Colonic mucosa (tissue), 4 donors: ENCODE results near the gene MBD6. TPM values are rescaled to one million over a fixed set of nuclear protein-coding genes. Genes with fewer than 3 reads are reported as not detected.

ENCODE experiments used
- DNase-seq: peaks from one replicate; pipeline ENCODE4 v3.0.0-alpha.2; 2020
- H3K27ac ChIP-seq: fragments of 200-600 bp; one replicate; pipeline ENCODE4 v1.8.0; 2021
- H3K27me3 ChIP-seq: fragments of 200-600 bp; one replicate; pipeline ENCODE4 v1.8.0; 2021
- H3K36me3 ChIP-seq: fragments of 200-600 bp; one replicate; pipeline ENCODE4 v1.8.0; 2021
- H3K4me1 ChIP-seq: fragments of 200-600 bp; one replicate; pipeline ENCODE4 v1.8.0; 2021; ENCODE audit warnings: mild to moderate bottlenecking
- H3K4me3 ChIP-seq: fragments of 200-600 bp; one replicate; pipeline ENCODE4 v1.8.0; 2021
- H3K9ac ChIP-seq, 2 donors: one replicate each; pipeline ENCODE4 v1.7.0; 2013; ENCODE audit warnings: control low read depth in 2 of 2, low read depth in 2 of 2, low read length in 2 of 2
- H3K9me3 ChIP-seq: fragments of 200-600 bp; one replicate; pipeline ENCODE4 v1.8.0; 2021
- CTCF ChIP-seq: fragments of 200-600 bp; IDR thresholded peaks from one replicate; pipeline ENCODE4 v1.8.0; 2022; ENCODE audit warnings: antibody characterized with exemption, mild to moderate bottlenecking
- intact Hi-C: fragments of 100-400 bp; cut with DNase I; formaldehyde crosslinking; loops from one replicate; pipeline ENCODE4 v1.14.1; 2022
- total RNA-seq, 2 donors: library from RNA; stranded (reverse); fragmentation: NEBNext Ultra II Directional in 1 of 2; extraction: Animal tissue kit (Norgen Biotek cat#: 25700) in 1 of 2; gene quantifications; one replicate each; pipeline ENCODE4 v1.2.1, GENCODE V29; 2021
- donor health status: healthy.
- donor health status: DM: no; HTN: no; CAD: no.
- donor health status: DM: no; HTN: no; CAD: no.

MBD6 gene
- total RNA-seq, 2 donors from 2014 or later = 95.4 to 133 TPM

- Histone ChIP-seq H3K27ac (no peak overlapping the region), H3K9me3 (no peaks in the 10 kb centered on the region), H3K4me3 (no peak overlapping the region), H3K27me3 (no peaks in the 10 kb centered on the region), H3K36me3 (peaks cover 23% of the 10 kb centered on the region), H3K4me1 (peaks cover 19% of the 10 kb centered on the region), H3K9ac (no peak overlapping the region)
- intact Hi-C loops = no loop called here
- no peak for DNase-seq
- no peak for TF ChIP-seq CTCF
Measured at GRCh38 chr12:57526477-57527126, 4.0 kb downstream of the MBD6 start.

GRCh38 chr12:57527184-57527583 lies 4.6 kb downstream of the MBD6 start:
- Histone ChIP-seq H3K27me3 (no peaks in the 10 kb centered on the region), H3K9me3 (no peaks in the 10 kb centered on the region), H3K27ac (no peak overlapping the region), H3K9ac (no peak overlapping the region), H3K4me3 (no peak overlapping the region), H3K4me1 (peaks cover 14% of the 10 kb centered on the region), H3K36me3 (peaks cover 25% of the 10 kb centered on the region)
- TF ChIP-seq CTCF = no peak
- no peak for DNase-seq
- intact Hi-C loops = no loop called here

GRCh38 chr12:57528176-57528575 lies 5.6 kb downstream of the MBD6 start:
- Histone ChIP-seq H3K4me1 (peaks cover 14% of the 10 kb centered on the region), H3K4me3 (no peak overlapping the region), H3K36me3 (peaks cover 28% of the 10 kb centered on the region), H3K9ac (no peak overlapping the region), H3K9me3 (no peaks in the 10 kb centered on the region), H3K27ac (no peak overlapping the region), H3K27me3 (no peaks in the 10 kb centered on the region)
- intact Hi-C loops = no loop called here
- DNase-seq = no peak
- no peak for TF ChIP-seq CTCF

GRCh38 chr12:57528831-57529555 lies 6.4 kb downstream of the MBD6 start:
- no peak for DNase-seq
- peaks cover 8% of the 10 kb centered on the region for H3K4me1 ChIP-seq
- no peaks in the 10 kb centered on the region for H3K9me3 ChIP-seq
- peaks cover 28% of the 10 kb centered on the region for H3K36me3 ChIP-seq
- H3K27ac ChIP-seq = no peak overlapping the region
- intact Hi-C loops = no loop called here
- TF ChIP-seq CTCF = no peak
- H3K9ac ChIP-seq = no peak overlapping the region
- H3K4me3 ChIP-seq = no peak overlapping the region
- no peaks in the 10 kb centered on the region for H3K27me3 ChIP-seq

GRCh38 chr12:57529831-57530230 lies 7.2 kb downstream of the MBD6 start:
- Histone ChIP-seq H3K27me3 (no peaks in the 10 kb centered on the region), H3K9me3 (no peaks in the 10 kb centered on the region), H3K9ac (no peak overlapping the region), H3K27ac (no peak overlapping the region), H3K4me3 (no peak overlapping the region), H3K4me1 (peaks cover under 1% of the 10 kb centered on the region), H3K36me3 (peaks cover 28% of the 10 kb centered on the region)
- intact Hi-C loops = no loop called here
- no peak for DNase-seq
- no peak for TF ChIP-seq CTCF
